GOT3 (cell line): Measurements from ENCODE around the gene PIGT.

Experiments used
- DNase-seq: peaks from one replicate; lab custom pipeline; 2025; ENCODE audit warnings: mixed read lengths; lab: John Stamatoyannopoulos, UW

The PIGT gene

DNA sequence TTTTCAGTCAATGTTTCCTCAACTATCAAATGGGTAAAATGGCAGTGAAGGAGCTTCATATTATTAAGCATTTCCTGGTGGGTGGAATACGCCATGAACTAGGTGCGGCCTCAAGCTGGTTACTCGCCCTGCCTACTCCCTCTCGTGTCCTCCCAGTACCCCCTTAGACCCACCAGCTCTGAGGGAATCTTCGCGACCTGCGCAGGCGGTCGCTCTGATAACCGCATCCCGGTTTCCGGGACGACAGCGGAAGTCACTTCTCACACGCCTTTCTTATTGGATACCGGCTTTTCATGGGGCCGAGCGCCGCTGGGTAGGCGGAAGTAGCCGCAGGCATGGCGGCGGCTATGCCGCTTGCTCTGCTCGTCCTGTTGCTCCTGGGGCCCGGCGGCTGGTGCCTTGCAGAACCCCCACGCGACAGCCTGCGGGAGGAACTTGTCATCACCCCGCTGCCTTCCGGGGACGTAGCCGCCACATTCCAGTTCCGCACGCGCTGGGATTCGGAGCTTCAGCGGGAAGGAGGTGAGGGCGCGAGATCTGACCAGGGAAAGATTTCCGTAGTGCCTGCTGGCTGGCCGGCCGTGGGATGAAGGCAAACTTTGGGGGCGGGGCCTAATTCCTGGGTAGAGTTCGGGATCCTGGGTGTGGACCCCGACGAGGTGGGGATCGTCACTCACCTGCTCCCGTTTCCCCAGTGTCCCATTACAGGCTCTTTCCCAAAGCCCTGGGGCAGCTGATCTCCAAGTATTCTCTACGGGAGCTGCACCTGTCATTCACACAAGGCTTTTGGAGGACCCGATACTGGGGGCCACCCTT lies at the start of gene PIGT:
Gene PIGT, plus strand, starts transcription at position 320 of the 816 bp plus-strand sequence. Its CDS starts 16 bp downstream, at position 336.
- peak; percentile 61 for DNase-seq

DNA sequence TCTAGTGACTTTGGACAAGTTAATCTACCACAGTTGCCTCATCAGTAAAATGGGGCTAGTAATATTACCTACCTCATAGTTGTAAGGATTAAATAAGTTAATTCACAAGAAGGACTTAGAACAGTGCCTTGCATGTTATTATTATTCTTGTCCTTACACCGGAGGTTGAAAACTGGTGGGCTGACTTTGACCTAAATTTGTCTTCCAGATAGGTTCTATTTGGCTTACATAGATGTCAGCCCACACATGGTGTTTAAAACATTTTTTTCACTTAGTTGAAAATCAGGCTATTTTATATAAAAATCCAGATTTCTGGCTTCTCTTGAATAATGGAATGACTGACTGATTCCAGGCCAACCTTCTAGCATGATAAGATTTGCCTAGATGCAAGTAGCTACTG lies 49.7 kb upstream of the PIGT start:
- no peak for DNase-seq

DNA sequence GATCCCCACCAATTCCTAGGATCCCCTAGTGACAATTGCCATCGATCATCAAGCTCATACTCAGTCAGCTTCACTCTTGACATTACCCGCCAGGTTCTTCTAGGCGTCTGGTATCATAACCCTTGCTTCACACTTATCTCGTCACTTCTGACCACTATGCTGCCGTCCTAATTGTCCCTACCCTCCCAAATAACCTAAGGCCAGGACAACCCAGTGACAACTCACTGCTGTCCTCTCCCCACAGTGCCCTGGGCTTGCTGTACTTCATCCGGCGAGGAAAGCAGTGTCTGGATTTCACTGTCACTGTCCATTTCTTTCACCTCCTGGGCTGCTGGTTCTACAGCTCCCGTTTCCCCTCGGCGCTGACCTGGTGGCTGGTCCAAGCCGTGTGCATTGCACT lies 49.3 kb upstream of the PIGT start:
- no peak for DNase-seq

DNA sequence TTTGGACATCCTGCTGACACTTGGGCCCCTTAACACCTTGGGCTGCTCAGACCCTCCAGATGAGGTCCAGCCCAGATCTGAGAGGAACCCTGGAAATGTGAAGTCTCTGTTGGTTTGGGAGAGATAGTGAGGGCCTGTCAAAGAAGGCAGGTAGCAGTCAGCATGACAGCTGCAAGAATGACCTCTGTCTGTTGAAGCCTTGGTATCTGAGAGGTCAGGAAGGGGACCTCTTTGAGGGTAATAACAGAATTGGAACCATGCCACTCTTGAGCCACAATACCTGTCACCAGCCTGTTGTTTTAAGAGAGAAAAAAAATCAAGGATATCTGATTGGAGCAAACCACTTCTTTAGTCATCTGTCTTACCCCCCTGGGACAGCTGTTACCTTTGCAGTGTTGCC lies 48.8 kb upstream of the PIGT start:
- no peak for DNase-seq

DNA sequence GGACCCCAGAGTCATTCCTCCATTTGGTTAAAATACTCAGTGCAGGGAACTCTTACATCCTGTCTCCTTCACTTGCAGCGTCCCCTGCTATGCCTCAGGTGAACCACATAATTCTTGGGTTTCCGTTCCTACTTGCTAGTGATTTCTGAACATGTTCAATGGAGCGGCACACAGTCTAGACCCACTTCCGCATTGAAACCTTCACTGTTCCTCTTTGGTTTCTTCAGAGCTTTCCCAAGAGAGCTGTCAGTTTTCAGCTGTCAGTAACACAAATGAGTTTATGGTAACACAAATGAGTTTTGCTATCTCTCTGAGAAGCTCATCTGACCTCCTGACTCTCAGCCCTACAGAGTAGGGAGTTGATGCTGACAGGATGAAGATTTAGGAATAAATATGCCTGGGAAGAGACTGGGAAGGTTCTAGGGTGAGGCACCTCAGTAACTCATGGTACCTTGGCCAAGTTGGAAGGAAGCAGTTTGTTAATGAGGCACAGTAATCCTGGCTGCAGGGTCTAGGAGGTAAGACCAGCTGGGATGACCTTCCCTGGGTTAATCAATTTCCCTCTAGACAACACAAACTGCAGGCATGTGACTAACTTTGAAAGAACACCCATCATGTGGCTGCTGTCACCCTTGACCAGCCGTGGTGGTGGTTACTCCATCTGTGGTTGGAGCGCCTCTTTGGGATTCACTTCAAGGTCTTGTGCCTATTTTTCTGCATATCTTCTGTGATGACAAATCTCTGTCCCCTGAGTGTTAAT lies 47.5 kb upstream of the PIGT start:
- no peak for DNase-seq

DNA sequence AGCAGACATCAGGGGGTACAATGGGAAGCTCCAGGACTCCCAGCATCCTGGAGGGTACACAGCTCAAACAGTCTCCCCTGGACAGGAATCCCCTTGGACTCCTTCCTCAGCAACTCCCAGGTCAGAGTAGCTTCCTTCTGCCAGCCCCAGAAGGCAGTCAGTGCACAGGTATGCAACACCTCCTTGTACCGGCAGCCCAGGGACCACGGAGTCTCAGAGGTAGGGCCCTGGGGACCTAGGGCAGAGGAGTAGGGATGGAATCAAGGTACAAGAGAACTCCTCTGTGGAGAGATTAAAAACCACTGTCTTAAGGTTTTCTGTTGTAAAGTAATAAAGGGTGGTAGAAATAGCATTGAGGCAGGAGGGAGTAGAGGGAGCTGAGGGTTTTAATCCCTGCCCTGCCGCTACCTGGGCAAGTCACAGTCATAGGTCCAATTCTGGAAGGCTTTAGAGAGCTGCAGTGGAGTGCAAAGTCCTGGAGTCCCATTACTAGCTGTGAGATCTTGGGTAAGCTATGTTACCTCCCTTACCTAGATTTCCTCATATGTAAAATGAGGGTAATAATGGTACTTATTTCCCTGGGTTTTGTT lies 45.3 kb upstream of the PIGT start:
- no peak for DNase-seq

DNA sequence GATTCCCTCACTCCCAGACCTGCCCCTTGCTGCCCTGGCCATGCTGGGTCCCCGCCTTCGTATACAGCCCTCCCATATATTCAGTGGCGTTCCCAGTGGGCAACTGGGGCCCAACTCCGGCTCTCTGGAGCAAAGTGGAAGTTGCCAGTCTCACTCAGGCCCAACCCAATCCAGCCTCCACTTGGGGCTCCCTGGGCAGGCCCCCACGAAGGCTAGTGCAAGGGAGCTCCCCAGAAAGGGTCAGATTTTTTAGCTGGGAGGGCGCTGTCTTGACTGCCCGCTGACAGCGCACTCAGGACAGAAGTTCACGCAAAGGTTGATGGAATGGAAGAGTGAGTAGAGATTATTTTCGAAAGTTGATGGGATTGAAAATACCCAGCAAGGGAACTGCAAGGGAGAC lies 43.7 kb upstream of the PIGT start:
- no peak for DNase-seq

DNA sequence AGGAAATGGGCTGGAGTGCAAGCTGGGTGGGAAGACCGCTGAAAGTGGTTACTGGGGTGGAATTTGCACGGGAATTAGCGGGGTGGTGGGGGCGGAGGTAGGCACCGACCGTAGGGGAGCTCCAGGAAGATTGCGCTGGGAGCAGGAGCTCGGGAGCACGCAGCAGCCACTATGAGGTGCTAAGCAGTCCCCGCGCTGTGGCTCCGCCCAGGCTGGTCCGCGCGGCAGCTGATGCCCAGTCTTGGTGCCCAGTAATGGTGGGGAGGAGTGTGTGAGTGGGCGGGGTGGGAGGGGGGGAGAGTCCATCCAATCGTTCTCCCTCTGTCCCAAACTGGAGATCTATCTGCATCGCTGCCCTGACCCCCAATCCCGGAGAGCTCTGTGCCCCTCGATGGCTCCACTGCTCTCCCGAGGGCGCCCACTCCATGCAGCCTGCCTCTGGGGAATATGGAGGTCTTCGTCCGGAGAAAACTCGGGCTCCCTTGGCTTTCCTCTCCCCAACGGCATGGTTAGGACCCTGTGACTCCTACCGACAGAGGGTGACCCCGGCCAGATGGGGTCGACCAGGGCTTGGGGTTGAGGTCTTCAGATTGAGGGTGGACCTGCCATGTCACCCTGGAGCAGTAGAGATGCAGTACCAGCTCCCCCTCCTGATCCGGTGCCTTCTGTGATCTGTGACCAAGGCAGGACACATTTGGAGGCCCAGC lies 43.1 kb upstream of the PIGT start:
- no peak for DNase-seq

DNA sequence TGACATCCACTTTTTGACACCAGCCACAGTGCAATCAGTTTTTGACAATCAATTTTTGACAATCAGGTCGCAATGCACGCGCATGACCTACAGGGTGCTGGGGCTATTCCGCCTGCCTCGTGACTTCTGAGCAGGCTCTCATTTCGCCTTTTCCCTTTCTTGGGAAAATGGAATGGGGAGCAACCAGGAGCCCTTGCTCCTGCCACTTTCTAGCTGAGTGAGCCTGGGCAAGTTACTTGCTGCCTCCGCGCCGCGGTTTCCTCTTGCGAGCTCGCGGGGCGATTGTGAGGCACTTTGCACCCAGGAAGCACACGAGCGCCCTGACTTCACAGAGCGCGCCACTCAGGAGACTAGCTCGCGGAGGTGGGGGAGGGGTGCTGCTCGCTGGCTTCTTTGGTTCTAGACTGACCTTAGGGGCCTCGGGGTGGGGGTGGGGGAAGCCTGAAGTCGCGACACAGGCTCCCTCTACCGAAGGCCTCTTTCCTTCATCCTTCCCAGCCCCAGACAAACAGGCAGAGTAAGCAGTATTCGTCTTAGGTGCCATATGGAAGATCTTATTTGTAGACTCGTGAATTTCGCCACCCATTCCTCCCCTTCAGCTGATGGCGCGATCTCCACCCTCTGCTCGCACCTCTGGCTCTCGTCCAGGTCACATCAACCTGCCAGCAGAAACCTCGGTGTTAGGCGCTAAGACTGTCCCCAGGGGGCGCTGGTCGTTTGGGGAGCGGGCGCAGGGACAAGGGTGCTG lies 42.4 kb upstream of the PIGT start:
- peak; percentile 47 for DNase-seq

DNA sequence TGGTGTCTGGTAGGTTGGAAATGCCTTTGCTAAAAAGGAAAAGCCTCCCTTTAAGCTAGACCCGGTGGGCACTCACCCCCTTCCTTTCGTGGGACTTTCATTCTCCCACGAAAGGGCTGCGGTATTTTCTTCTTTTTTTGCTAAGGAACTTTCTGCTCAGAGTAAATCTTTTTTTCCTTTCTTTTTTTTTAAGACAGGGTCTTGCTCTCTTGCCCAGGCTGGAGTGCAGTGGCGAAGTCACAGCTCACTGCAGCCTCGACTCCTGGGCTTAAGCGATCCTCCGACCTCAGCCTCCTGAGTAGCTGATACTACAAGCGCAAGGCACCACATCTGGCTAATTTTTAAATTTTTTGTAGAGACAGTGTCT lies 41.9 kb upstream of the PIGT start:
- DNase-seq: no peak

DNA sequence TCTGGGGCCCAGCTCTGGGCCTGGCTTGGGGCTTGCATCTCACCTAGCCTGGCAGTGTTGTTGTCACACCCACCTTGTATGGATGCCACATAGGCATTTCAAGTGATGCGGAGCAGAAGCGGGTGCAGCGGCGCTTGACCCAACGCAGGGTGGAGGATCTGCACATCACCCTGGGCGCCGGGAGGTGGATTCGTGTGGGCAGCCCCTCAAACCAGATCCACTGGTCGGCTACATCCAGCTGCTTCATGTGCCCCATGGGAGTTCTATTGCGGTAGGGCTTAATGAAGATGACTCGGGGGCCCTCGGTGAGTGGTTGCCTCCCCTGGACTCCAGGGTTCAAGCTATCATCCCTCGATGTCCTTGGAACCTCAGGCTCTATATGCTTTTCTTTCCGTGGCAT lies 41.0 kb upstream of the PIGT start:
- DNase-seq: no peak

DNA sequence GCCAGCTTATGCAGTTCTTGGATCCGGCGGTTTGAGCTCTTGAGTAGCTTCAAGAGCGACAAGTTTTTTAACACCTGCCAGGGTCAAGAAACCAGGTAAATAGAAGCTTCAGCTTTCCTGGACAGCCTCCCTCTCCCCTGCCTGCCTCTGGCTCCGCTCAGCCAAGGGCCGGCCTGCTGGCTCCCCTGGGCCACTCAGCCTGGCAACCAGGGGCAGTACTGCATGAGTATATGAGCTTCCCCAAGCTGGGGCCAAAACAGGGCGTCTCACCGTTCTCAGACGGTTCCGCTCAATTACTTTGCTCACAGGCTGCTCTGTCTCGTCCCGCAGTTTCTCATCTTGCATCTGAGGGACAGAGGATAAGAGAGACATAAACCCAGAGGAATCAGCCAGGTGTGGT lies 38.7 kb upstream of the PIGT start:
- DNase-seq: no peak

DNA sequence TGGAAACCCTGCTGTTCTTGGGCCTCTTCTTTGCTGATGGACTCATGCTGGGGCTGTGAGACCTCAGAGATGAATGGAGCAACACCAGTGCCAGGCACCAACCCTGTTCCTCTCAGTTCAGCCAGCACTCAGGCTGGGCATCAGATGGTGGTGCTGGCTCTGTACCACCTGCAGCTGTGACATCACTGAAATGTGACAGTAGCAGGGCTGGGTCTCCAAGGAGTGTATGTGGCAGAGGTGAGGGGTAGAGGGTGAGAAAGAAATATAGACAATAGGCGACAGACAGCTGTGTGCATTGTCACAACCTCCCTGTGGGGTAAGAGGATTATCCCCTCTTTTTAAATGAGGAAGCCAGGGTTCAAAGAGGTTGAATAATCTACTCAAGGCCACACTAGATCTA lies 37.8 kb upstream of the PIGT start, which contains the start of gene TP53TG5:
Gene TP53TG5, minus strand, starts transcription at position 135 of the 400 bp plus-strand sequence. Its CDS starts 89 bp downstream, at position 46.
- DNase-seq: no peak

DNA sequence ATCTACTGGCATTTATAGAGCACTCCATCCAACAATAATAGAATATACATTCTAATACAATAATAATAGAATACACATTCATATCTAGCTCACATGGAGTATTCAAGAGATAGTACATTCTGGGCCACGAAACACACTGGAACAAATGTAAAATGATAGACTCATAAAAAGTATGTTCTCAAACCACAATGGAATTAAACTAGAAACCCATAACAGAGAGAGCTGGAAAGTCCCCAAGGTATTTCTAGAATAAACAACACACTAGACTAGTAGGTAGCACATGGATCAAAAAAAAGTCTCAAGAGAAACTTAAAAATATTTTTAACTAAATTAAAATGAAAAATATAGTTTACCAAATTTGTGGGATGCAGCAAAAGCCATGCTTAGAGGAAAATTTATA lies 28.7 kb upstream of the PIGT start:
- no peak for DNase-seq

DNA sequence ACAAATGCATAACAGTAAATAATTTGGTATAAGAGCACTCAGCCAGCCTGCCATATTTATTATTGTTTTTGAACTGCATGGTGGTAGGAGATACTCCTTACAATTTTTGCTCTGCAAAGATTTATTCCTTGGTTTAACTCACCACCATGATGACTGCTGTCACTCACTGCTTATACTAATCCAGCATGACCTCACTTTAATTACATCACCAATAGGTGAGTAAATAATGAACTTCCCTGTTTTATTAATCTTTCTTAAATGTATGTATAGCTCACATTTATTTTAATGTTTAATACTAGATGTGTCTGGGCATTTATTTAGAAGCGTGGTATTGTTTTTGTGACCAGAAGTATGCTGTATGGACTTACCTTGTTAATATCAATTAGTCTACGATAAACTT lies 25.0 kb upstream of the PIGT start:
- no peak for DNase-seq

DNA sequence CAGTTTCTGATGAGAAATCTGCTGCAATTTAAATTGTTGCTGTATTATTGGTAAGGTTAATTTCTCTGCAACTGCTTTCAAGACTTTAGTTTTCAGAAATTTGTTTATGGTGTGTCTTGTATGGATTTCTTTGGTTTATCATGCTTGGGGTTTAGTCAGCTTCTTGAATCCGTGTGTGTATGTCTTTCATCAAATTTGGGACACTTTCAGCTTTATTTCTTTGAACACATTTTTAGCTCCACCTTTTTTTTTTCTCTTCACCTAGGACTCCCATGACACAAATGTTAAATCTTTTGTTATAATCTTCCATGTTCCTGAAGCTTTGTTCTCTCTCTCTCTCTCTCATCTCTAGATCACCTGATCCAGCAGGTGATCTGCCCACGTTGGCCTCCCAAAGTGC lies 24.4 kb upstream of the PIGT start:
- no peak for DNase-seq

DNA sequence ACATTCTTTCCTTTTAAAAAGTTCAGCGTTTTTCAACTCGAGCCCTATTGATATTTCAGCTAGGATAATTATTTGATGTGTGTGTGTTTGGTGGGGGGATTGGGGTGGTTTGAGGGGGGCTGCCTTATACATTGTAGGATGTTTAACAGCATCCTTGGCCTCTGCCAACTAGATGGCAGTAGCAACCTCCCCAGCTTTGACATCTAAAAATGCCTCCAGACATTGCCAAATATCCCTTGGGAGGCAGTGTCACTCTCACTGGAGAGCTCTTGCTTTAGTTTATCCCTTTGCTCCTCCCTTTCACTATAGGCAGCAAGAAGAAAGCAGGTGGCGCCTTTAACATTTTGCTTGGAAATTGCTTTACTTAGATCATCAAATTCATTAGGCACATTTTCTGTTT lies 23.2 kb upstream of the PIGT start:
- no peak for DNase-seq

DNA sequence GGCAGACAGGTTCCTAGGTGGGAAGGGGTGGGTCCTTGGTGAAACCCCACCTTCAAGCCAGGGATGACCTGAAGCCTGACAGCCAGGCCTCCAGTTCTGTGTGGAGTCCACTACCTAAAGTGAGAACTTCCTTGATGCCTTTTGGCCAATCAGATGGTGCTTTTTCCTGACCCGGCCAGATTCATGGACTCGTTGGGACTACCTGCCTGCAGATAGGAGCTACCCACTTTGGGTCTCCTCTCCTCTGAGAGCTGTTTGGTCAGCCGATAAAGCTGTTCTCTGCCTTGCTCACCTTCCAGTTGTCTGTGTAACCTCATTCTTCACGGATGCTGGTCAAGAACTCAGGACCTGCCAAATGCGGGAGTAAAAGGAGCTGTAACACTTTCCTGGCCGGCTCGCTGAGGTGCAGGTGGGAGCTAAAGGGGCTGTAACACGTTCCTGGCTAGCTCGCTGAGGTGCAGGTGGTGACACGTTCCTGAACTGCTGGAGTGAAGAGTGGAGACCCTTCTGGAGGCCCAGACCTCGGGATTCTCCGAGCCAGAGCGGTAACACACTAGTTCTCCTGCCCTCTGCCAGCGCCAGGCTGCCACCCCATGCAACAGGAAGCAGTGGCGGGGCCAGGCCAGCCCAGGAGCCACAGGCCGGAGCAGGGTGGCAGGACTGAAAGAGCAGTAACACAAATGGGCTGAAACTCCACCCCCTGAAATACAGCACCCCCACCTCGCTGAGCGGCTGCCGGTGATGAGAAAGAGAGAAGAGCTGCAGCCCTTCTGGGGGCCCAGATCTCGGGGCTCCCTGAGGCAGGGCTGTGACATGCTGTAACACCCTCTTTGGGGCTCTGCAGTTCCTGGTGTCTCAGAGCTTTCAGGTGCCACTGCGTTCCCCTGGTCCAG lies 21.5 kb upstream of the PIGT start:
- DNase-seq: no peak

DNA sequence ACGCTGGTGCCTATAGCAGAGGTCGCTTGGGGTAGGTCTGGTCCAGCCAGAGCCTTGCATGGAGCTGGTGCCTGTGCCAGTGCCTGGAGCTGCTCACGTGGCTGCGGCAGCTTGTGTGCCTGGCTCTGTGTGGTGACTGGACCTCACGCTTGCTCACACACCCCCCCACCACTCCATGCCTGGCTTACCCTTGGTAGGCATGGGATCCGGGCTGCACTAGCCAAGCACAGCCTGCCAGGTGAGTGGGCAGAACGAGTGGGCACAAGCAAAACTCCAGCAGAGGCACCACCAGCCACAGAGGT lies 20.9 kb upstream of the PIGT start:
- DNase-seq: no peak

DNA sequence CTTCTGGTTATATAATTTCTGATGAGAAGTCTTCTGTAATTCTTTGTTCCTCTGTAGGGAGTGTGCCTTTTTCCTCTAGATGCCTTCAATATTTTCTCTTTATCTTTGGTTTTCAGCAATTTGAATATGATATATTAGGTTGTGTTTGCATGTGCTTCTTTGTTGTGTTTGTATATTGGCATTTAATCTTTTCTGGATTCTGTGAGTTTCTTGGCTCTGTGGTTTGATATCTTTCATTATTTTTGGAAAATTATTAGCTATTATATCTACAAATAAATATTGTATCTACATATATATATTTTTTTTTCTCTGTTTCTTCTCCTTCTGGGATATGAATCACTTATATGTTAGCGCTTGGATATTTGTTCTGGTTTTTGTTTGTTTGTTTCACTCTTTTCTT lies 16.9 kb upstream of the PIGT start:
- no peak for DNase-seq
